Effector memory CD8-positive, alpha-beta T cell (primary cell): ENCODE data around the gene ZNF511.

Experiments used
- ATAC-seq: fragments of 150-1000 bp; cut with Tn5 transposase; replicated peaks from 2 replicates; pipeline ENCODE4 v1.10.0; 2021; ENCODE audit warnings: mild to moderate bottlenecking, moderate library complexity
- DNase-seq, 3 experiments: peaks; one replicate each; pipeline ENCODE4 v3.0.0; 2021
- H3K27ac Mint-ChIP-seq, 2 donors: one replicate each; pipeline ENCODE4 v1.8.0; 2022; ENCODE audit warnings: mild to moderate bottlenecking in 2 of 2, mixed read lengths in 2 of 2, moderate library complexity in 2 of 2
- H3K27me3 Mint-ChIP-seq, 2 donors: one replicate each; pipeline ENCODE4 v1.8.0; 2022; ENCODE audit warnings: mixed read lengths in 2 of 2
- H3K36me3 Mint-ChIP-seq: one replicate; pipeline ENCODE4 v1.8.0; 2022; ENCODE audit warnings: mild to moderate bottlenecking, moderate library complexity, mixed read lengths; ENCODE audit not compliant: insufficient read depth
- H3K4me1 Mint-ChIP-seq, 2 donors: one replicate each; pipeline ENCODE4 v1.8.0; 2022; ENCODE audit warnings: low read depth in 2 of 2, mixed read lengths in 2 of 2
- H3K4me3 Mint-ChIP-seq, 2 donors: one replicate each; pipeline ENCODE4 v1.8.0; 2022; ENCODE audit warnings: mild to moderate bottlenecking in 2 of 2, mixed read lengths in 2 of 2, moderate library complexity in 2 of 2
- H3K9me3 Mint-ChIP-seq, 2 donors: one replicate each; pipeline ENCODE4 v1.8.0; 2022; ENCODE audit warnings: mixed read lengths in 2 of 2

ZNF511 gene

GRCh38 chr10:133354672-133355240 lies 46.0 kb downstream of the ZNF511 start:
- DNase-seq (no peak), ATAC-seq (no peak)
- Mint-ChIP-seq H3K4me3 (no peak overlapping the region), H3K36me3 (no peaks in the 10 kb centered on the region), H3K27ac (no peak overlapping the region), H3K9me3 (no peaks in the 10 kb centered on the region), H3K27me3 (peaks cover 0 to 8% of the 10 kb centered on the region in 2 donors), H3K4me1 (peaks cover 0 to 3% of the 10 kb centered on the region in 2 donors)

- Mint-ChIP-seq H3K4me3 (no peak overlapping the region), H3K27me3 (peaks cover 0 to 3% of the 10 kb centered on the region in 2 donors), H3K27ac (peak overlapping the region in 1 of 2 donors; percentile 38), H3K36me3 (no peaks in the 10 kb centered on the region), H3K9me3 (no peaks in the 10 kb centered on the region), H3K4me1 (peaks cover 0 to 6% of the 10 kb centered on the region in 2 donors)
- no peak for DNase-seq
- no peak for ATAC-seq
Measured at GRCh38 chr10:133355266-133355665, 46.6 kb downstream of the ZNF511 start.

- DNase-seq (no peak), ATAC-seq (no peak)
- Mint-ChIP-seq H3K27ac (peak overlapping the region in 1 of 2 donors; percentile 38), H3K4me1 (peaks cover 0 to 6% of the 10 kb centered on the region in 2 donors), H3K36me3 (no peaks in the 10 kb centered on the region), H3K9me3 (no peaks in the 10 kb centered on the region), H3K27me3 (no peaks in the 10 kb centered on the region), H3K4me3 (peak overlapping the region; percentile 66 to 71)
Measured at GRCh38 chr10:133355991-133356390, 47.3 kb downstream of the ZNF511 start.

GRCh38 chr10:133356549-133357284 lies 48.0 kb downstream of the ZNF511 start:
- Mint-ChIP-seq H3K9me3 (no peaks in the 10 kb centered on the region), H3K4me3 (peak overlapping the region; percentile 69 to 71), H3K36me3 (no peaks in the 10 kb centered on the region), H3K27ac (no peak overlapping the region), H3K27me3 (no peaks in the 10 kb centered on the region), H3K4me1 (peaks cover 4 to 12% of the 10 kb centered on the region in 2 donors)
- DNase-seq (no peak), ATAC-seq (no peak)

- Mint-ChIP-seq H3K4me1 (peaks cover 7 to 16% of the 10 kb centered on the region in 2 donors), H3K4me3 (peak within 1 kb of the TSS; percentile 69 to 71), H3K36me3 (no peaks in the 10 kb centered on the region), H3K27me3 (no peaks in the 10 kb centered on the region), H3K9me3 (no peaks in the 10 kb centered on the region), H3K27ac (no peak within 1 kb of the TSS)
- DNase-seq (peak; percentile 63 to 65 (median 65)), ATAC-seq (peak; percentile 92)
Measured at GRCh38 chr10:133357285-133358161, 48.8 kb downstream of the ZNF511 start, which contains the start of gene FUOM. TSS of gene FUOM (minus strand) at chr10:133358019. CDS start at chr10:133358007, 12 bp downstream.

GRCh38 chr10:133358162-133358924 lies 49.6 kb downstream of the ZNF511 start:
- H3K4me3 Mint-ChIP-seq = peak overlapping the region; percentile 45 to 69
- H3K9me3 Mint-ChIP-seq = no peaks in the 10 kb centered on the region
- no peak overlapping the region for H3K27ac Mint-ChIP-seq

GRCh38 chr10:133358925-133359310 lies 50.2 kb downstream of the ZNF511 start:
- Mint-ChIP-seq H3K36me3 (no peaks in the 10 kb centered on the region), H3K9me3 (no peaks in the 10 kb centered on the region), H3K4me1 (peaks cover 7 to 16% of the 10 kb centered on the region in 2 donors), H3K27me3 (no peaks in the 10 kb centered on the region), H3K27ac (no peak overlapping the region), H3K4me3 (peak overlapping the region in 1 of 2 donors; percentile 45)
- DNase-seq = no peak
- ATAC-seq = no peak

More at GRCh38 chr10:133358162-133358924, 49.6 kb downstream of the ZNF511 start:
- DNase-seq = no peak
- Mint-ChIP-seq H3K27me3 (no peaks in the 10 kb centered on the region), H3K36me3 (no peaks in the 10 kb centered on the region), H3K4me1 (peaks cover 7 to 16% of the 10 kb centered on the region in 2 donors)
- ATAC-seq = no peak

- no peak overlapping the region for H3K27ac Mint-ChIP-seq
- no peaks in the 10 kb centered on the region for H3K36me3 Mint-ChIP-seq
- no peak for ATAC-seq
- peak in 1 of 3 experiments; percentile 27 for DNase-seq
- no peaks in the 10 kb centered on the region for H3K27me3 Mint-ChIP-seq
- peaks cover 7 to 16% of the 10 kb centered on the region in 2 donors for H3K4me1 Mint-ChIP-seq
- no peak overlapping the region for H3K4me3 Mint-ChIP-seq
- H3K9me3 Mint-ChIP-seq = no peaks in the 10 kb centered on the region
Measured at GRCh38 chr10:133359554-133359971, 50.8 kb downstream of the ZNF511 start.

- Mint-ChIP-seq H3K4me1 (peaks cover 7 to 16% of the 10 kb centered on the region in 2 donors), H3K27me3 (no peaks in the 10 kb centered on the region)
- no peak for DNase-seq
Measured at GRCh38 chr10:133359972-133360610, 51.4 kb downstream of the ZNF511 start.

GRCh38 chr10:133361227-133361626 lies 52.5 kb downstream of the ZNF511 start:
- ATAC-seq = no peak
- Mint-ChIP-seq H3K4me1 (peaks cover 7 to 13% of the 10 kb centered on the region in 2 donors), H3K27ac (peak overlapping the region; percentile 61 to 88), H3K36me3 (peaks cover 3% of the 10 kb centered on the region), H3K4me3 (peak overlapping the region; percentile 27 to 52), H3K27me3 (no peaks in the 10 kb centered on the region), H3K9me3 (no peaks in the 10 kb centered on the region)
- no peak for DNase-seq

More at GRCh38 chr10:133359972-133360610, 51.4 kb downstream of the ZNF511 start:
- Mint-ChIP-seq H3K36me3 (no peaks in the 10 kb centered on the region), H3K27ac (peak overlapping the region in 1 of 2 donors; percentile 49), H3K4me3 (no peak overlapping the region), H3K9me3 (no peaks in the 10 kb centered on the region)
- no peak for ATAC-seq

GRCh38 chr10:133361773-133362441 lies 53.2 kb downstream of the ZNF511 start:
- no peak for ATAC-seq
- H3K4me3 Mint-ChIP-seq = peak overlapping the region; percentile 27 to 52

More at GRCh38 chr10:133361773-133362441, 53.2 kb downstream of the ZNF511 start:
- DNase-seq = no peak
- H3K4me1 Mint-ChIP-seq = peaks cover 7 to 13% of the 10 kb centered on the region in 2 donors
- H3K9me3 Mint-ChIP-seq = no peaks in the 10 kb centered on the region
- peak overlapping the region; percentile 61 to 88 for H3K27ac Mint-ChIP-seq
- peaks cover 5% of the 10 kb centered on the region for H3K36me3 Mint-ChIP-seq
- H3K27me3 Mint-ChIP-seq = no peaks in the 10 kb centered on the region
